Erythroblast (primary cell): ENCODE data around the gene SERTAD4.
"Not testable (repeated sequence)": the region's sequence is repeated elsewhere in the genome, so short reads cannot be mapped to it uniquely, and the experiment has no call there.

Experiments used
- DNase-seq, 2 experiments: peaks; one replicate each; lab custom pipeline; 2025; lab: John Stamatoyannopoulos, UW
- GATA1 ChIP-seq: IDR thresholded peaks from 2 replicates; pipeline ENCODE4 v1.6.1; 2011; ENCODE audit warnings: low read depth, mild to moderate bottlenecking, control low read depth, low read length, moderate library complexity
- POLR2A ChIP-seq: IDR thresholded peaks from 2 replicates; pipeline ENCODE4 v1.6.1; 2011; ENCODE audit warnings: mild to moderate bottlenecking, low read length

The SERTAD4 gene

DNA sequence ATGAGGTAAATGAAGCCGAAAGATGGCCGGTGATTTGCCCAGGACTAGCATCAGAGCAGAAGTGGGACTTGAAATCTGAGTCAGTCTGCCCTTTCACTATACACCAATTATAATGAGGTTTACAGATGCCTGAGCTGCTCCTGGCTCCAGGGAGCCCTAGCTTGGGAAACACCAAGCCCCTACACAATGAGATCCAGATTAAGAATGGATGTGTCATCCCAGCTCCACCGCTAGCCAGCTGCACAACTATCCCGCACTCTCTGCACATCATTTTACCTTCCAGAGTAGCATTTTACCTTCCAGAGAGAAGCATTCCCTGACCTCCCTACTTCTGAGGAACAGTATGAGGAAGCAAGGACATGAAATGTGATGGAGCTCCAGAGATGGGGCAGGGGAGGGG is 27.0 kb downstream of the SERTAD4 start:
- DNase-seq = no peak
- no peak for TF ChIP-seq POLR2A
- no peak for TF ChIP-seq GATA1

DNA sequence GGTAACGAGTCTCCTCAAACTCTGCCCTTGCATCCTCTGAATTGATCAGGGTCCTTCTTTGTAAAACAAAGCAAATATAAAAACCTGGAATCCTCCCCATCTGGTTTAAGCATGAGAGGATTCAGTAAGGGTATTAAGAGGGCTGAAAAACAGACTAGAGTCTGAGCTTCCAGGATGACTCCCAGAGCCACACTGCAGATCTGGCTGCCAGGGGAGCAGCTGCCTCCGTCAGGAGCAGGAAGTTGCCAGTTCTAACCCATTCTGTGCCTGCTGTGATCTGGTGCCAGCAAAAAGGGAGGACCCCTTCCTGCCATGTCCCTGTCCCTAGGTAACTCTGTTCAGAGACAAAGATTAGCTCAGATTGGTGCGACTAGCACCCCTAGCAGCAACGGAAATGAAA is 27.5 kb downstream of the SERTAD4 start:
- TF ChIP-seq GATA1 (no peak), POLR2A (no peak)
- no peak for DNase-seq

- TF ChIP-seq POLR2A = no peak
- TF ChIP-seq GATA1 = no peak
- DNase-seq = no peak
Observed at GRCh38 chr1:210262167-210262896, 29.7 kb downstream of the SERTAD4 start.

DNA sequence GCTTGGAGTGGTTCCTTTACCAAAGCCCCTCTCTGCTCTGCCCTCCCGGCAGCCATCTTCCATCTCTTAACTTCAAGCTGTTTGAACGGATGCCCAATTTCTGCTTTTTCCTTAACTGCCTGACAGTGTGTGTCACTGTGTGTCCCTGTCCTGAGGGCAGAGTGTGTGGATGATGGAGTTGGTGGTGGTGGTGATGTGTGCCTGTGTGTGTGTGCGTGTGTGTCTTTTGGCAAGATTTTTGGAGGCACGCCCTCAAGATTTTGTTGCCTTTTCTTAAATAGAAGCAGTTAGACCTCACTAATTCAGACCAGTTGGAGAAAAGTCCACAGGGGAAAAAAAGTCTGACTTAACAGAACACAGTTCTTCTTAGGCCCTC is 30.3 kb downstream of the SERTAD4 start:
- DNase-seq = no peak
- TF ChIP-seq POLR2A (no peak), GATA1 (no peak)

- no peak for DNase-seq
- TF ChIP-seq GATA1 = no peak
- TF ChIP-seq POLR2A = no peak
Observed at GRCh38 chr1:210263963-210264362, 31.4 kb downstream of the SERTAD4 start.

DNA sequence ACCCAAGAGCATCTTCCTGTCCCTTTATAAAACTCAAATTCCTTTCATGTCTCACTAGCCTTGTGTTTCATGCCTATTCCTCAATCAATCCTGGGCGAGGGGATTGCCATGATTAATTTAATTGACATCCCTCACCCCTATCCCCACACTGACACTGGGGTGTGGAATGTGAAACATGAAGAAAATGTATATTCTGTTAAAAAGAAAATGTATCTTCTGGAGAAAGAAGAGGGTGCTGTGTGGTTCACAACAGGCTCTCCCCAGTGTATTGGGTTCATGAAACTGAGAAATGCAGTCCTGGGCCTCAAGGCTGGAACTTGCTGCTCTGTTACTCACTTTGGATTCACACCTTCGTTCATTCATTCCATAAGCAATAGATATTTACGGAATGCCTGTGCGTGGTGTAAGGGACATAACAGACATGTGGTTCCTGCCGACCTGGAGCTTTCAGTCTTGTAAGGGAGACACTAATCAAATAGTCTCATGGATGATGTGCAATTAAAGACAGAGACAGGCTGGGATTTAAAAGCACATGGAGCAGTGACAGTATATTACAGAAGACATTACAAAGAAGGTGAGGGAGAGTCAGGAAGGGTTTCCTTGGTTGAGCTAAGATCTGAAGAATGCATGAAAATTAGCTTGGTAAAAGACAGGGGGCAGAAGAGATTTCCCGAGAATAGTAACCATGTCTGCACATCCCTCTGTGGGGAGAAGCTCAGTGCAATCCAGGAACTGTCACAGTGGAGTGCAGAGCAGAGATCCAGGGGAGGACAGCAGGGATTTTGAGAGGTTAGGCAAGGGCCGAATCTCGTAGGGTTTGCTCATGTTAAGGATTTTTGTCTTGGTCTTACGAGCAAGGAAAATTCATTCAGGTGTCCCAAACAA is 32.1 kb downstream of the SERTAD4 start:
- no peak for DNase-seq

DNA sequence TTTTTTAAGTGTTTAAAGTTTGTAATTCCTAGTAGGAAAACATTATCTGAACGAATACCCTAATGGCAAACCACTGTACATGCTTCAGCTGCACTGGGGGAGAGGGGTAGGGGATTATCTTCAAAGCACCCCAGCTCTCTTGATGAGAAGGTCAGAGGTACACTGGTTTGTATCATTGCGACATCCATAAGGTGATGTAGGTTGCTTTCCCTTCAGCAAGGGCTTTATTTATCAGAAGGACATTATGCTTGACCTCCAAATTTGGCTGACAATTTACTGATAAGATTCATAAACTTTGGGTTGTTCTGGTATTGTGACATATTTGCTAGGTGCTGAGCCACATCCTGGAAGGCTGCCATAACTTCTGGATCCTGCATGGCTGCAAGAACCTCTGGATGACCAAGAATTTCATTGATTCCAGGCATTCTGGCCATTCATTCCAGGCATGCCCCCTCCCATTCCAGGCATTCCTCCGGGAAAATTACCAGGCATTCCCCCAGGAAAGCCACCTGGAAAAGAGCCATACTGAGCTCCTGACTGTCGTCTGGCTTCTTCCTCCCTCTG is 32.9 kb downstream of the SERTAD4 start:
- DNase-seq = not testable (repeated sequence)

More for the DNA sequence above, 32.1 kb downstream of the SERTAD4 start:
- no peak for TF ChIP-seq GATA1
- no peak for TF ChIP-seq POLR2A

DNA sequence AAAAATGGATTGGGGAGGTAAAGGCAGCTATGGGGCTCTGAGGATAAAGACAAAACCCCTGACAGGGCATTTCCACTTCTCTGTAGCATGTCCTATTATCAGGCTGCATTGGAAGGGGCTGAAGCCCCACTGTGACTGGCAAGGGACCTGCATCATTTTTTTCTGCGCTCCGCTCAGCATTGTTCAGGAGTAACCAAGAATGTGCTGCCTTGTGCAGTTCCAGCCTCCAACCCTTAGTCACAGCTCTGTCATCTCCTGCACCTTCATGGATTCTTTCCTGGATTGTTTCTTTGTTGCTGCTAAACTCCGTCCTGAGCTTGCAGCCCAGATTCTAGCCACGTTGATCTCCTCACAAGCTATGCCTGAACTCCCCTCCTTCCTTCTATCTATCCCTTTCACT is 37.4 kb downstream of the SERTAD4 start:
- TF ChIP-seq GATA1 (no peak), POLR2A (no peak)

DNA sequence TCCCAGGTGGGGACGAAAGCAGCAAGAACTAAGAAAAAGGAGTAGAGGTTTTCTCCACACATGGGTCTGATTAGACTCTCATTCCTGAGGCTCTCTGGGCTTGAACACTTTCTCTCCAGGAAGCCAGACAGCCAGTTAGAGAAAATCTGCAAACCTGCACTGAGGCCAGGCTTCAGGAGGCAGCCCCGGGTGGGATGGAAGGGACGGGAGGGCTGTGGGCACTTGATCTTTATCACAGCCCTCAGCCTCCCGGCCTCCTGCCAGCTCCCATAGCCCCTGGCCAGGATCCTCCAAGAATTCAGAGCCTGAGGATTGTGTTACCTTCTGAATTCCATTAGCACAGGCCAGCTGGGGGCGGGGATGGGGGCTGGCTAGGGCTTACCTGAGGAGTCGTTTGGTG is 40.1 kb downstream of the SERTAD4 start:
- DNase-seq = no peak
- TF ChIP-seq POLR2A = no peak
- TF ChIP-seq GATA1 = no peak

More for the DNA sequence above, 37.4 kb downstream of the SERTAD4 start:
- no peak for DNase-seq

DNA sequence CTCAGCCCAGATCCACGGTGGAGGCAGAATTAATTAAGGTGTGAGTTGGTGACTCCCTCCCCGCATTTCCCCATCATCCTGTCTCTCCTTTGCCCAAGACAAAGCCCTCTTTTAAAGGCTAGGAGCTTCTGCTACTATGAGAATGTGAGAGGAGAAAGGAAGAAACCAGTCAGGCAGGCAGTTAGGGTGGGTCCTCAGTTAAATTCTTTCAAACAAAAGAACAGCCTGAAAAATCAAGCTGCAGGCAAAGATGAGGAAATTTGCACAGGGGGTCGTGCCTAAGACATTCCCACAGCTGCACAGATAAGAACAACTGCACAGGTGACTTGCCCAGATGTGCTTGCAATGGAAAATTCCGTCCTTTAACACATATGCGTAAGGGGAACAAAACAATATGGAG is 47.6 kb downstream of the SERTAD4 start:
- DNase-seq = no peak
- TF ChIP-seq GATA1 = no peak
- TF ChIP-seq POLR2A = no peak

- no peak for DNase-seq
- TF ChIP-seq GATA1 (no peak), POLR2A (no peak)
Observed at GRCh38 chr1:210288116-210288515, 55.5 kb downstream of the SERTAD4 start.

GRCh38 chr1:210289248-210289647 is 56.7 kb downstream of the SERTAD4 start:
- DNase-seq = no peak
- TF ChIP-seq POLR2A = no peak
- no peak for TF ChIP-seq GATA1

DNA sequence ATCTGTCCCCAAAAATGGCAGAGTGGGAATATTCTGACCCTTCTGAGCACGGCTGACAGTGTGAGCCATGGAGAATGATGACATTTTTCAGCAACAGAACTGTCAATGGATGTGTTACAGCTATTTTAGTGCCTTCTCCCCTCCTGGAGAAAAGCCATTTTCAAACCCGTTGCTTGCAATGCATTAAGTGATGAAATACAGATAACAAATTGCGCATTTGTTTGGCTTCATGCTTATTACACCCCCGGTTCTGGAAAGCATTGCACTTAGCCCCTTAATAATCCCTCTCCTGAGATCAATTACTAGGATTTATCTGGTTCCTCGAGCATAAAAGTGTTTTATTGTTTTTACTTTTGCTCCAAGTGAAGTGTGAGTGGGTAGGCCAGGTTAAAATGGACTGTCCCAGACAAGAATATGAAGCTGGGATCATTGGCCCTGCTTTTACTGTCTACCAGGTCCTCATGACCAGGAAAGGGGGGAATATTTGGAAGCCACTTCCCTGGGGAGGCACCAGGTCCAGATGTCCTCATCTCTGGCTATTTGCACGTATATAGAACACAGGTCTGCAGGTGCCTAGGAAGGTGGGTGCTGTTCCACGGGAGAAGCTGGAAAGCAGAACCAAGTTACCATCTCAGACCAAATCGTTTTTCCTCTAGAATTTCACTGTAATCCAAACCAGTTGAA is 58.6 kb downstream of the SERTAD4 start:
- no peak for DNase-seq
- TF ChIP-seq GATA1 (no peak), POLR2A (no peak)

DNA sequence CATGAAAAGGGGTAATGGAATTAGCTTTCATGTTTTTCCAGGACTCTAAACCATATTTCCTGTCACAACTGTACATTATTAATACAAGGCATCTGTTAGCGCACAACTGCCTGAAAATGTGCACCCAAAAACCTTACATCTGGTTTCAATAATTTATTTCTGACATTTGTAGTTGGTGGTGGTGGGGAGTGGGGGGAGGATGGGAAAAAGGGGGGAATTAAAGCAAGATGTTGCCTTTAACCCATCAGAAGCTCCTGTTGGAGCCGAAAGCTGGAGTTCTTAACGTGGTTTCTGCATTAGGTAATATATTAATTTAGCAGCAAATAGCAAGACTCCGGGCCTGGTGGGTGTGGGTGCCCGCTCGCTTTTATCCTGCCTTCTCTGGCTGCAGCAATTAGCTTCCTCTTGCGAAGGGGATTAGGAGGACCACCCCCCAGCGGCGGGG is 59.2 kb downstream of the SERTAD4 start:
- DNase-seq = no peak
- TF ChIP-seq GATA1 = no peak
- no peak for TF ChIP-seq POLR2A
